Right kidney (tissue), 9 donors: ENCODE results near the gene SUB1.
"Not testable (repeated sequence)": the region's sequence is repeated elsewhere in the genome, so short reads cannot be mapped to it uniquely, and the experiment has no call there.

ENCODE experiments used
- DNase-seq: peaks from one replicate; pipeline ENCODE4 v3.0.0-alpha.2; 2016
- long read RNA-seq, 8 donors: transcript quantifications; one replicate each; lab custom pipeline, GENCODE V29; 2026

Gene SUB1
- long read RNA-seq, donor 1, full-length matches to known transcripts: 317 of 353 reads
- long read RNA-seq, donor 1, partial matches to known transcripts: 30 of 353 reads
- long read RNA-seq, donor 1, other reads (novel, unspliced or antisense): 6 of 353 reads
- long read RNA-seq, donor 2, full-length matches to known transcripts: 127 of 166 reads
- long read RNA-seq, donor 2, partial matches to known transcripts: 39 of 166 reads
- long read RNA-seq, donor 2, other reads (novel, unspliced or antisense): 0 of 166 reads
- long read RNA-seq, donor 3, full-length matches to known transcripts: 77 of 85 reads
- long read RNA-seq, donor 3, partial matches to known transcripts: 8 of 85 reads
- long read RNA-seq, donor 3, other reads (novel, unspliced or antisense): 0 of 85 reads
- long read RNA-seq, donor 4, full-length matches to known transcripts: 148 of 163 reads
- long read RNA-seq, donor 4, partial matches to known transcripts: 15 of 163 reads
- long read RNA-seq, donor 4, other reads (novel, unspliced or antisense): 0 of 163 reads
- long read RNA-seq, donor 5, full-length matches to known transcripts: 173 of 189 reads
- long read RNA-seq, donor 5, partial matches to known transcripts: 16 of 189 reads
- long read RNA-seq, donor 5, other reads (novel, unspliced or antisense): 0 of 189 reads
- long read RNA-seq, donor 6, full-length matches to known transcripts: 140 of 195 reads
- long read RNA-seq, donor 6, partial matches to known transcripts: 55 of 195 reads
- long read RNA-seq, donor 6, other reads (novel, unspliced or antisense): 0 of 195 reads
- long read RNA-seq, donor 7, full-length matches to known transcripts: 193 of 209 reads
- long read RNA-seq, donor 7, partial matches to known transcripts: 16 of 209 reads
- long read RNA-seq, donor 7, other reads (novel, unspliced or antisense): 0 of 209 reads
- long read RNA-seq, donor 8, full-length matches to known transcripts: 172 of 187 reads
- long read RNA-seq, donor 8, partial matches to known transcripts: 15 of 187 reads
- long read RNA-seq, donor 8, other reads (novel, unspliced or antisense): 0 of 187 reads

GRCh38 chr5:32585446-32586275, at the start of gene SUB1:
TSS of gene SUB1 (plus strand) at chr5:32585557. CDS start at chr5:32588513, 2,956 bp downstream.
- DNase-seq: peak; percentile 88

- DNase-seq: no peak
These were observed 49.1 kb upstream of the SUB1 start for GRCh38 chr5:32536246-32536645.

DNA sequence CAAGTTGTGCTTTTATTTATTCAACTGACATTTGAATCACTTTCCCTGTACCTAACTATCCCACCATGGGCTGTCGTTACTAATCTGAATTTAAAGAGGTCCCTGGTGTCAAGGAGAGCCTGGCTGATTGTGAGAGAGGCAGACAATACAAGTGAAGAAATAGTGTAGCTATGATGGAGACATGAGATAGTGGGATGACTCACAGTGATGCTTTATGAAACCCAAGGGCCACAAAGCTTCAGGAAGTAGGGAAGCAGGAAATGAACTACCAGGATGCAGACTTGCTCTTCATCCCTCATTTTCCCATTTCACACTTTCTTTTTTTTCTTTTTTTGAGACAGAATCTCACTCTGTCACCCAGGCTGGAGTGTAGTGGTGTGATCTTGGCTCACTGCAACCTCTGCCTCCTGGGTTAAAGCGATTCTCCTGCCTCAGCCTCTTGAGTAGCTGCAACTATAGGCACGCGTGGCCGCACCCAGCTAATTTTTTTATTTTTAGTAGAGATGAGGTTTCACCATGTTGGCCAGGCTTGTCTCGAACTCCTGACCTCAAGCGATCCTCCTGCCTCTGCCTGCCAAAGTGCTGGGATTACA, 47.8 kb upstream of the SUB1 start:
- DNase-seq: not testable (repeated sequence)

GRCh38 chr5:32538031-32538547, 47.3 kb upstream of the SUB1 start:
- DNase-seq: no peak

- DNase-seq: no peak
These were observed 45.1 kb upstream of the SUB1 start for GRCh38 chr5:32539981-32540845.

DNA sequence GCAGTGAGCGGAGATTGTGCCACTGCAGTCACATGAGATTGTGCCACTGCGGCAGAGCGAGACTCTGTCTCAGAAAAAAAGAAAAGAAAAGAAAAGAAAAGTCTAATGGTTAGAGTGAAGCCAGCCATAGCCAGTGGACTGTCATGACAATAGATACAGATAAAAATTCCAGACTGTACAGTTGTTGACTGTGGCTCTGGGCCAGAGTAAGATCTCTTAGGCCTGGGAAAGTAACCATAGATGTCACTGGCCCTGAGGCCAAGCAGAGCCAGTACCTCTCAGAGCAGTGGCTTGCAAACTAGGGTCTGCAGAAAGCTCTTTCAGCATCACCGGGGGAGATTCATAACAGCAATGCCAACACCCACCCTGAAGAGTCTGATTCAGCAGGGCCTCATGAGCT, 44.1 kb upstream of the SUB1 start:
- no peak for DNase-seq

DNA sequence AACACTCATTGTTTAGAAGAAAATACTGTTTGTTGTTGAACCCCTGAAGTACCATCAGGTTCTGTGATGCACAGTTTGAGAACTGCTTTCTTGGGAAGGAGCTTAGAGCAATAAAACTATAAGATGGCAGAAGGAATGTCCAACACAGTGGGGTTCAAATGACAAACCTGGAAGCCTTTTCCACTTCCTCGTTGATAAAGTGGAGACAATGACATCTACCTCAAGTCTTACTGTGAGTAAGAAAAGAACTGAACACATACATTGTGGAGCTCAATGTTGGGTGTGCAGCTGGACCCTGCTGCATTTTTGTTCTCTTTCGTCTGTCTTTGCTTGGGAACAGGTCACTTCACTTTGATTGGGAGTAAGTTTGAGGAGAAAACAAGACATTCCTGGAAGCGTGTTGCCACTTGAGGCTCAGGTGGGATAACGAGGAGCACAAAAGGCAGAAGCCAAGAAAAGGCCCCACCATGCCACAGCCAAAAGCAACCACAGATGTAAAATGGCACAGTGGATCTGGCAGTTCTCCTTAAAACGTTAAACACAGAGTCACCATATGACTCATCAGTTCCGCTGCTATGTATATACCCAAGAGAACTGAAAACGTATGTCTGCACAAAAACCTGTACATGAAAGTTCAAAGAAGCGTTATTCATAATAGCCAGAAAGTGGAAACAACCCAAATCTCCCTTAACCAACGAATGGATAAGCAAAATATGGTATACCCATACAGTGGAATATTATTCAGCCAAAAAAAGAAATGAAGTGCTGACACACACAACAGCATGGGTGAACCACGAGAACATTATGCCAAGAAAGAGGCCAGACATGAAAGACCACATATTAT, 42.9 kb upstream of the SUB1 start:
- DNase-seq: no peak

DNA sequence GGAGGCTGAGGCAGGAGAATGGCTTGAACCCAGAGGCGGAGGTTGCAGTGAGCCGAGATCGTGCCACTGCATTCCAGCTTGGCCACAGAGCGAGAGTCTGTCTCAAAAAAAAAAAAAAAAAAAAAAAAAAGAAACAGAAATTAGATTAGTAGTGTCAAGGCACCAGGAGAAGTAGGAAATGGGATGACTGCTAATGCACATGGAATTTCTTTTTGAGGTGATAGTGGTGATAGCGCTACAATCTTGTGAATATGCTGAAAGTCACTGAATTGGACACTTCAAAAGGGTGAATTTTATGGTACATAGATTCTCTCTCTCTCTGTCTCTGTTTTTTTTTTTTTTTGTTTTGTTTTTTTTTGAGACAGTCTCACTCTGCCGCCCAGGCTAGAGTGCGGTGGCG, 42.1 kb upstream of the SUB1 start:
- no peak for DNase-seq

DNA sequence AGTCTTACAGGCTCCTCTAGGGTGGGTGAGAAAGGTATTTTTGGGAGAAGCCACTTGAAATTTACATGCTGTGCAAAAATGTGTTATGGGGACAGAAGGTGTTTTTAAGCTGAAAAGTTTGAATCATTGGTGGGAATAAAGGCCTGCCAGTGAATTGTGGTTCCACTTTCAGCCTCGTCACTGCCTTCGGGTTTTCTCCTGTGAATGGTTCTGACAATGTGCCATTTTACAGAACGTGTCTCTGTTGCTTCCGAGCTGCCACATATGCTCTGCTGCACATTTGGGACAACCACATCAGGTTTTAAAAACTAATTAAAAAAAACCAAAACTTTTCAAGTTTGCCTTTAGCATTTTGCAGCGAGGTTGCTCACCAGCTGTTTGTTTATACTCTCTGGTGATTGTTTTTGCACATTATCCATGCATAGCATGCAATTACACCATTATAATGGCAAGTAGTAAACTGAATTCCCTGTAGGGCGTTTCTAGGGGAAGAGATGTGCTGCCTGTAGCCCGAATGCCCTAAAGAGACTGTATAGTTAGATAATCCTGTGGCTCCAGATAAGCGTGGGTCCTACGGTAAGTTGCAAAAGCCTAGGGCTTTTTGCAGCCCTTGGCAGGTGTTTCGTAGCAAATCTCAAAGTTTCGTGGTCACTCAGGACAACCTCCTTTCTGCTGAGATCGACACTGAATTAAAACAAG, 40.1 kb upstream of the SUB1 start:
- no peak for DNase-seq

DNA sequence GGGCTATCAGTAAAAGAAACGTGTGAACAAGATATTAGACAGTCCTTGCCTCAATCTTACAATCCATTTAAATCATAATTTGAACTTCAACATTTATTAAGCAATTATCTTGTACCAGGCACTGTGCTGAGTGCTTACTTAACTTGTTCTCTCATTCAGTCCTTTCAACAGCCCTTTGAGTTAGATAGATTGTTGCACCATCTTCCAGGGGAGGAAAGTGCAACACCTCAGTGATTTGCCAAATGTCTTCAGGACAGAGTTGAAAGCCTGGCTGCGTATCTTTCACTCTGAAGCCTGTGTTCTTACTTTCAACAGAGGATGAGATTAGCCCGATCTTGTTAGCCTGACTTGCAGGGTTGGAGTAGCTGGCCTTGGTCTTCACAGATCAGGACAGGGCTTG, 34.2 kb upstream of the SUB1 start:
- no peak for DNase-seq

DNA sequence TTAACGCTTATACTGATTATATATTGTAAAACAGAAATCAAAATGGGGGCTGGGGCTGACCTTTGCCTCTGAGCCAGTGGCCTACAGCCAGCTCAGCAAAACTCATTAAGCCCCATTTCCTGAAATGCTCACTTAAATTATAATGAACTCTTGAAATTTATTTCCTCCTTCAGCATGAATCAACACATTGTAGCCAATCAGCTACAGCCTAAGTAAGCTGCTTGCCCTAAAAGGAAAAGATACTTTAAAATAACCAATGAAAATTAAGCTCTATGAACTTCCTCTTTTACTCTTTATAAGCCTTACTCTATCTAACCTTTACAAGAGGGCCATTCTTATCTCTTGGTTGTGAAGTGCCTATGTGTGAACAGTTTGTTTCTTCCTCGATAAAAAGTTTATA, 33.5 kb upstream of the SUB1 start:
- no peak for DNase-seq

GRCh38 chr5:32552491-32552890, 32.9 kb upstream of the SUB1 start:
- DNase-seq: not testable (repeated sequence)

DNA sequence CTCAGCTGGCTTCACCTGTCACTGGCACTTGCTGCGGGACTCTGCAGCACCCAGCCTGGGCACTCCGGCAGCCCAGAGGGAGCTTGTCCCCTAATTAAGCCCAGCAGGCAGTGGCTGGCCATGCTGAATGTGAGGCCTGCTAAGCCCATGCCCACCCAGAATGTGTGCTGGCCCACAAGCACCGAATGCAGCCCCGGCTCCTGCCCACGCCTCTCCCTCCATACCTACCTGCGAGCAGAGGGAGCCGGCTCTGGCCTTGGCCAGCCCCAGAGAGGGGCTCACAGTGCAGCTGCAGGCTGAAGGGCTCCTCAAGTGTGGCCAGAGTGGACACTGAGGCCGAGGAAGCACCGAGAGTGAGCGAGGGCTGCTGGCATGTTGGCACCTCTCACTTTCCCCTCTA, 32.4 kb upstream of the SUB1 start:
- no peak for DNase-seq

- DNase-seq: not testable (repeated sequence)
These were observed 31.1 kb upstream of the SUB1 start for GRCh38 chr5:32554181-32554780.

GRCh38 chr5:32556543-32556942, 28.8 kb upstream of the SUB1 start:
- DNase-seq: not testable (repeated sequence)

GRCh38 chr5:32559411-32559810, 25.9 kb upstream of the SUB1 start:
- no peak for DNase-seq

- no peak for DNase-seq
These were observed 25.4 kb upstream of the SUB1 start for GRCh38 chr5:32559921-32560320.

- no peak for DNase-seq
These were observed 23.3 kb upstream of the SUB1 start for GRCh38 chr5:32562056-32562455.
